ENCODE data around the gene SIVA1.

The SIVA1 gene

DNA sequence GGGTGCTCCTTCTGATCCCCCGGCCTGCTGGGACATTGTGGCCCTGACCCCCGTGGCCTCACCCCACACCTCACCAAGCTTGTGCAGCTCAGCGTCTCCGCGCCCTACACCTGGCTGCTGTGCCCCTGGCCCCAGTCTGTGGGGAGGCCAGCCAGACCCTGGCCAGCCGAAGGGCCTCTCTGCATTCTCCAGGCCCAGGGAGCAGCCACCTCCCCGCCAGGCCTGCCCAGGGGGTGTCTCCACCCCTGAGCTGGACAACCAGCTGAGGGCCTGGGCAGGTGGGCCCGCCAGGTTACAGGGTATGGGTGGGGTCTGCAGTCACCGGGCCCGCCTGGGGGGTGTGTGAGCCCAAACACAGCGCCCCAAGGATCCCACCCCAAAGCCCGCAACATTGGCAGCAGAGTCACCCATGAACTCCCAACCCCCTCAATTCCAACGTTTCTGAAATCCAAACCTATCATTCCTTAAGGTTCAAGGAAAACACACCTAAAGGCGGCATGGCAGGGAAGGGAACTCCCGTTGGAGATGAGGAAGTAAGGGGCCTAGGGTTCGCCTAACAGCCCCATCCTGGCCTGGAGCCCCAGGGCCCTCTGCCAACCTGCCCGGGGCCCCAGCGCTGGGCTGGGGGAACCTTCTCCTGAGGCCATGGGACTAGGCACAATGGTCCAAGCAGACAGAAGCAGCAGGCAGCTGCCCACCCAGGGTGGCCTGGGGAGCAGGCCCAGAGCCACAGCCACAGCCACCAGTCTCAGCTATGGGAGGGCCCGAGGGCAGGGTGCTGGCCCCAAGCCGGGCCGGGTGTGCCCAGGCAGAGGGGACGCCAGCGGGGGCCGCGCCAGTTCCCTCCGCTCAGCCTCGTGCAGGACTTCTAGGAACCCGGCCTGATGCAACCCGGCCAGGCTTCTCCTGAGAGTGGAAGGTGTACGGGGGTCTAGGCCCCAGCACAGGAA lies 34.1 kb downstream of the SIVA1 start:
- Histone ChIP-seq H3K4me3 (ENCODE audit: low read depth, low read length) (no peak overlapping the region), H3K27ac (ENCODE audit: extremely low read depth, low read depth, low read length) (no peak overlapping the region), H3K9me3 (ENCODE audit: control insufficient read depth, insufficient read depth, low read depth, low read length) (no peaks in the 10 kb centered on the region), H3K4me1 (ENCODE audit: control insufficient read depth, insufficient read depth, low read length) (no peaks in the 10 kb centered on the region), H3K36me3 (ENCODE audit: control insufficient read depth in 2 of 2, insufficient read depth in 1 of 2, low read length in 2 of 2) (peaks cover 0 to 90% of the 10 kb centered on the region in 2 experiments; a peak in 1 of 3 replicates)
- POLR2A ChIA-PET: no interaction called here
- CTCF ChIA-PET: interaction anchor here (0.7 kb wide), 1 partner anchor 40 kb away, joined by 3 read pairs; no protein-coding TSS in a partner anchor
- TF ChIP-seq, protein P1, sequence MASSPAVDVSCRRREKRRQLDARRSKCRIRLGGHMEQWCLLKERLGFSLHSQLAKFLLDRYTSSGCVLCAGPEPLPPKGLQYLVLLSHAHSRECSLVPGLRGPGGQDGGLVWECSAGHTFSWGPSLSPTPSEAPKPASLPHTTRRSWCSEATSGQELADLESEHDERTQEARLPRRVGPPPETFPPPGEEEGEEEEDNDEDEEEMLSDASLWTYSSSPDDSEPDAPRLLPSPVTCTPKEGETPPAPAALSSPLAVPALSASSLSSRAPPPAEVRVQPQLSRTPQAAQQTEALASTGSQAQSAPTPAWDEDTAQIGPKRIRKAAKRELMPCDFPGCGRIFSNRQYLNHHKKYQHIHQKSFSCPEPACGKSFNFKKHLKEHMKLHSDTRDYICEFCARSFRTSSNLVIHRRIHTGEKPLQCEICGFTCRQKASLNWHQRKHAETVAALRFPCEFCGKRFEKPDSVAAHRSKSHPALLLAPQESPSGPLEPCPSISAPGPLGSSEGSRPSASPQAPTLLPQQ (tag by site-specific recombination; IDR thresholded peaks at IDR 0.05): 0 out of 2 replicates have a peak, but pooled peaks have one; percentile 29
- TF ChIP-seq ZNF664 (tag by site-specific recombination; IDR thresholded peaks at IDR 0.05) (no peak), KLF10 (tag by site-specific recombination; IDR thresholded peaks at IDR 0.05) (no peak), GLIS1 (tag by site-specific recombination; IDR thresholded peaks at IDR 0.05) (peak; percentile 49; the same call in 1 of the 2 replicates), ZNF366 (tag by site-specific recombination; conservative IDR thresholded peaks at IDR 0.05) (no peak), ZIC2 (tag by site-specific recombination; IDR thresholded peaks at IDR 0.05) (peak; percentile 43; the same call in 1 of the 2 replicates), ZNF473 (tag by site-specific recombination; IDR thresholded peaks at IDR 0.05) (no peak), GLIS2 (tag by site-specific recombination; IDR thresholded peaks at IDR 0.05) (peak; percentile 70), ZNF626 (tag by site-specific recombination; IDR thresholded peaks at IDR 0.05) (no peak), TCF7L2 (IDR thresholded peaks at IDR 0.05; ENCODE audit: borderline replicate concordance, low read depth, low read length) (no peak), ZFP69B (tag by site-specific recombination; IDR thresholded peaks at IDR 0.05) (peak; percentile 46; the same call in 1 of the 2 replicates)
- TF ChIP-seq, protein P2, sequence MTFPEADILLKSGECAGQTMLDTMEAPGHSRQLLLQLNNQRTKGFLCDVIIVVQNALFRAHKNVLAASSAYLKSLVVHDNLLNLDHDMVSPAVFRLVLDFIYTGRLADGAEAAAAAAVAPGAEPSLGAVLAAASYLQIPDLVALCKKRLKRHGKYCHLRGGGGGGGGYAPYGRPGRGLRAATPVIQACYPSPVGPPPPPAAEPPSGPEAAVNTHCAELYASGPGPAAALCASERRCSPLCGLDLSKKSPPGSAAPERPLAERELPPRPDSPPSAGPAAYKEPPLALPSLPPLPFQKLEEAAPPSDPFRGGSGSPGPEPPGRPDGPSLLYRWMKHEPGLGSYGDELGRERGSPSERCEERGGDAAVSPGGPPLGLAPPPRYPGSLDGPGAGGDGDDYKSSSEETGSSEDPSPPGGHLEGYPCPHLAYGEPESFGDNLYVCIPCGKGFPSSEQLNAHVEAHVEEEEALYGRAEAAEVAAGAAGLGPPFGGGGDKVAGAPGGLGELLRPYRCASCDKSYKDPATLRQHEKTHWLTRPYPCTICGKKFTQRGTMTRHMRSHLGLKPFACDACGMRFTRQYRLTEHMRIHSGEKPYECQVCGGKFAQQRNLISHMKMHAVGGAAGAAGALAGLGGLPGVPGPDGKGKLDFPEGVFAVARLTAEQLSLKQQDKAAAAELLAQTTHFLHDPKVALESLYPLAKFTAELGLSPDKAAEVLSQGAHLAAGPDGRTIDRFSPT (tag by site-specific recombination; IDR thresholded peaks at IDR 0.05): peak; percentile 13; the same call in 1 of the 2 replicates

DNA sequence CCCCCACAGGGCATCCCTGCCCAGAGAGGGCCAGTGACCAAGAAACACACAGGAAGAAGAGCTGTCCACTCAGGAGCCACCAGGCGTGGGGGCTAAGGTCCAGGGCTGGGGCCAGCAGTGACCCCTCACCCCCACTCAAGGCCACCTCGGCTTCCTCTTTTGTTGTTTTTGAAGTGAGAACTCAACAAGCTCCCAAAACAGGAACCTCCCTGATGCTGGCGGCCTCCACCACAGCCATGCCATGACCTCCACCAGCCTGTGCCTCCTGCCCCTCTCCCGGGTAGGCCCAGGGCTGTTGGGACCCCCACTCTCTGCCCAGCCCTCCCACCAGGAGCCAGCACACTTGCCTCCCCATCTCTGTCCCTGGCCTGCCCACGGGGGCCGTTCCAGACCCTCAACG lies 34.8 kb downstream of the SIVA1 start:
- ChIA-PET POLR2A (no interaction called here), CTCF (interaction anchor here (0.7 to 0.8 kb wide), 2 partner anchors 19 to 39 kb away, joined by 3 to 4 read pairs; no protein-coding TSS in a partner anchor)
- H3K4me1 ChIP-seq (ENCODE audit: control insufficient read depth, insufficient read depth, low read length): no peaks in the 10 kb centered on the region
- H3K36me3 ChIP-seq (ENCODE audit: control insufficient read depth in 2 of 2, insufficient read depth in 1 of 2, low read length in 2 of 2): peaks cover 0 to 94% of the 10 kb centered on the region in 2 experiments; a peak in 1 of 3 replicates
- TF ChIP-seq BCL11A (tag by site-specific recombination; IDR thresholded peaks at IDR 0.05; ENCODE audit: low read depth): 0 out of 2 replicates have a peak, but pooled peaks have one; percentile 32
- no peak for TF ChIP-seq ZNF629 (tag by site-specific recombination; IDR thresholded peaks at IDR 0.05)
- no peaks in the 10 kb centered on the region for H3K9me3 ChIP-seq (ENCODE audit: control insufficient read depth, insufficient read depth, low read depth, low read length)
- H3K27ac ChIP-seq (ENCODE audit: extremely low read depth, low read depth, low read length): no peak overlapping the region
- H3K4me3 ChIP-seq (ENCODE audit: low read depth, low read length): no peak overlapping the region

DNA sequence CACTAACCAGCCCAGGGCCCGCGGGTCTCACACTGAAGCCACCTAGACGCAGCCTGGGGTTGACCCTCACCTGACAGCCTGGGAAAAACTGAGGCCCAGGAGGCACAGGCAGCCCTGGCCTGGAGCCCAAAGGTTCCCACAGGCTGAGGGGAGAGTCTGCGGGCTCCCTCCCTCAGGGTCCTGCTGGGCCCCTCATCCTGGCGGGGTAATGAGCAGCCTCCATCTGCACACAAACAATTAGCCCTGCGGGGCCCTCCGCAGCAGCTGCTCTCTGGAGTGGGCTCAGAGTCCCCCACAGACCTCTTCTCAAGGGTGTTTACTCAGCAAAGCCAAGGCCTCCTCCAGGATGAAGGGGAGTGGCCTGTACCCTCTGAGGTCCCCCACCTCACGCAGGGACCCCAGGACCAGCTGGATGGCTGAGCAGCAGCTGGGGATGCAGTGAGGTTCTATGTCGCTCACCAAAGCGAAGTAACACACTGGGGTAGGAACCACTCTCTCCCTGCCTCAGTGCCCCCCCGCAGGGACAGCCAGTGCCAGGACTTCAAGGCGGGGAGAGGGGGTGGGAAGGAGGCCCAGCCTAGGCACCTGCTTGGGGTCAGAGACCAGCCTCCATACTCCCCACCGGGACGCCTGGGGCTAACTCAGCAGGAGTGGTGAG lies 35.3 kb downstream of the SIVA1 start:
- ChIA-PET CTCF (interaction anchor here (0.7 to 0.8 kb wide), 2 partner anchors 20 to 39 kb away, joined by 3 to 4 read pairs; no protein-coding TSS in a partner anchor), POLR2A (no interaction called here)
- no peaks in the 10 kb centered on the region for H3K4me1 ChIP-seq (ENCODE audit: control insufficient read depth, insufficient read depth, low read length)
- peaks cover 0 to 90% of the 10 kb centered on the region in 2 experiments; a peak in 1 of 3 replicates for H3K36me3 ChIP-seq (ENCODE audit: control insufficient read depth in 2 of 2, insufficient read depth in 1 of 2, low read length in 2 of 2)
- no peak overlapping the region for H3K27ac ChIP-seq (ENCODE audit: extremely low read depth, low read depth, low read length)
- no peak overlapping the region for H3K4me3 ChIP-seq (ENCODE audit: low read depth, low read length)
- TF ChIP-seq, protein P3, sequence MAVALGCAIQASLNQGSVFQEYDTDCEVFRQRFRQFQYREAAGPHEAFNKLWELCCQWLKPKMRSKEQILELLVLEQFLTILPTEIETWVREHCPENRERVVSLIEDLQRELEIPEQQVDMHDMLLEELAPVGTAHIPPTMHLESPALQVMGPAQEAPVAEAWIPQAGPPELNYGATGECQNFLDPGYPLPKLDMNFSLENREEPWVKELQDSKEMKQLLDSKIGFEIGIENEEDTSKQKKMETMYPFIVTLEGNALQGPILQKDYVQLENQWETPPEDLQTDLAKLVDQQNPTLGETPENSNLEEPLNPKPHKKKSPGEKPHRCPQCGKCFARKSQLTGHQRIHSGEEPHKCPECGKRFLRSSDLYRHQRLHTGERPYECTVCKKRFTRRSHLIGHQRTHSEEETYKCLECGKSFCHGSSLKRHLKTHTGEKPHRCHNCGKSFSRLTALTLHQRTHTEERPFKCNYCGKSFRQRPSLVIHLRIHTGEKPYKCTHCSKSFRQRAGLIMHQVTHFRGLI (tag by site-specific recombination; IDR thresholded peaks at IDR 0.05): no peak
- peak; percentile 80 for TF ChIP-seq ZBTB8A (tag by site-specific recombination; IDR thresholded peaks at IDR 0.05)
- TF ChIP-seq ZNF341 (tag by site-specific recombination; IDR thresholded peaks at IDR 0.05; ENCODE audit: low read depth): peak; percentile 50
- TF ChIP-seq ZNF169 (tag by site-specific recombination; IDR thresholded peaks at IDR 0.05): no peak
- peak; percentile 97 for TF ChIP-seq ZIC2 (tag by site-specific recombination; IDR thresholded peaks at IDR 0.05)
- TF ChIP-seq ZNF248 (tag by site-specific recombination; IDR thresholded peaks at IDR 0.05): no peak
- peak; percentile 46; the same call in 1 of the 2 replicates for TF ChIP-seq GLIS1 (tag by site-specific recombination; IDR thresholded peaks at IDR 0.05)
- H3K9me3 ChIP-seq (ENCODE audit: control insufficient read depth, insufficient read depth, low read depth, low read length): no peaks in the 10 kb centered on the region
